ENCODE results near the gene AHSP. TPM values are rescaled to one million over a fixed set of nuclear protein-coding genes. Genes with fewer than 3 reads are reported as not detected.

Gene AHSP
- total and polyA plus RNA-seq, 2 donors (not counting 1 experiment from before 2014, with no cell fraction given), result not detected

- Histone ChIP-seq H3K4me2 (replicated peaks; ENCODE audit: low read depth, low read length, poor library complexity, severe bottlenecking) (peak overlapping the region; percentile 90), H2AFZ (ENCODE audit: insufficient read depth, low read depth, low read length, poor library complexity, severe bottlenecking) (peak overlapping the region; percentile 85), H3K79me2 (ENCODE audit: control insufficient read depth, insufficient read depth, low read length) (peaks cover 18% of the 10 kb centered on the region), H3K27me3 (replicated peaks in 1 of 4; ENCODE audit: control extremely low read depth in 1 of 4, control insufficient read depth in 3 of 4, insufficient read depth in 4 of 4, low read length in 3 of 4) (no peaks in the 10 kb centered on the region), H3K27ac (ENCODE audit: low read length in 2 of 2) (peak overlapping the region; percentile 80 to 88), H4K20me1 (ENCODE audit: control insufficient read depth, insufficient read depth, low read length, poor library complexity, severe bottlenecking) (no peaks in the 10 kb centered on the region), H3K4me1 (ENCODE audit: control insufficient read depth in 2 of 2, insufficient read depth in 2 of 2, low read length in 2 of 2) (peaks cover 32 to 33% of the 10 kb centered on the region in 2 donors), H3K36me3 (replicated peaks in 1 of 2; ENCODE audit: control extremely low read depth in 1 of 2, control insufficient read depth in 1 of 2, extremely low read depth in 1 of 2, insufficient read depth in 2 of 2, low read length in 1 of 2) (peaks cover 0 to 3% of the 10 kb centered on the region in 2 experiments), H3K4me3 (ENCODE audit: control extremely low read depth in 1 of 5, extremely low read depth in 1 of 5, insufficient read depth in 1 of 5, low read depth in 2 of 5, low read length in 4 of 5) (peak overlapping the region; percentile 36 to 95 (median 87)), H3K9ac (ENCODE audit: low read length) (peak overlapping the region; percentile 84), H3K9me3 (ENCODE audit: control extremely low read depth in 1 of 3, control insufficient read depth in 2 of 3, insufficient read depth in 1 of 3, low read length in 2 of 3) (no peaks in the 10 kb centered on the region)
- DNase-seq, result no peak
- Mint-ChIP-seq H3K4me1 (peaks cover 43% of the 10 kb centered on the region), H3K9me3 (ENCODE audit: insufficient read depth) (no peaks in the 10 kb centered on the region), H3K27ac (peak overlapping the region; percentile 95), H3K4me3 (peak overlapping the region; percentile 92), H3K27me3 (no peaks in the 10 kb centered on the region)
- no peak for ATAC-seq (ENCODE audit: low read depth)
- no peak for TF ChIP-seq EZH2 (IDR thresholded peaks at IDR 0.05; ENCODE audit: borderline replicate concordance, insufficient read depth, low read depth, low read length, poor library complexity, severe bottlenecking)
- TF ChIP-seq CTCF (IDR thresholded peaks at IDR 0.05), result no peak
- intact Hi-C loops (cut with micrococcal nuclease), result no loop called here
- WGBS (ENCODE audit: insufficient coverage), result 5% methylated on average over 9 of the region's 12 CpGs
- ChIA-PET CTCF (interaction anchor here (1.0 to 1.4 kb wide), 2 partner anchors 47 to 328 kb away, joined by 3 to 7 read pairs; partner anchors contain the start of gene FUS), POLR2A (interaction anchor here (1.0 kb wide), 2 partner anchors 9 to 48 kb away, joined by 3 to 5 read pairs; partner anchors contain the start of gene ARMC5)
Measured at GRCh38 chr16:31507617-31507928, 20.1 kb upstream of the AHSP start.

DNA sequence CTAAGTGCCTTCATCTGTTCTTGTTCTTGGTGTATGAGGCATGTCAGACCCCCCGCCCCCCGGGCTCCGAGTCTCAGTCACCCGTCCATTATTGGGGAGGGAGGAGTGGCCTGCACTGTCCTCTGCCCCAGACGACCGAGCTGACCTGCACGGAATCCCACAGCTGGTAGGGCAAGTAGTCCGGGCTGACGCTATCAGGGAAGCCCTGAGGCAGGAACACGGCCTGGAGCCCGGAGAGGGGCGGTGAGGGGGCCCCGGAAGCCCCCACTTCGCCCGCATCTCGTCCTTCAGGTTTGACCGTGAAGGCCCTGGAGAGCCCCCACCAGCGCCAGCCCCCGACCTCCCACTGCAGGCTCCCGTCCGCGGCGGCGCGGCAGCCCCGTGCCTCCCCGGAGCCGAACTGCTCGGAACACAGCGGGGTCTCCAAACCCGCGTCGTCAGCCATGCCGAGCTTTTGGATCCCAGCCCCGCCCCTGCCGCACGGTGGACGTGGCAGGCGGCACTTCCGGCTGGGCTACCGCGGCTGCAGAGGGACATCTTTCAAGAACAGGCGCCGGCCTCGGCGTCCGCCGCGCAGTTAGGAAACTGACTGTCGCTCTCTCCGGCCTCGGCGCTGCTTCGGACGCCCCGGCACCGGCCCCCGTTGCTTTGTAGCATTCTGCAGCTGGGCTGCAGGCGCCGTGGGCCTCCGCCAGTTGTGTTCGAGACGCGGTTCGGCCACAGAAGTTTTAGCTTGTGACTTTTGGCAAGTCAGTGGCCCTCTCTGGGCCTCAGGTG, 19.6 kb upstream of the AHSP start, which contains the start of gene RUSF1:
Gene RUSF1 (minus strand): TSS at position 463 of the 777 bp plus-strand sequence. CDS start 18 bp downstream, at position 445.
- under 1% methylated on average over 65 of the region's 65 CpGs for WGBS (ENCODE audit: insufficient coverage)
- no peaks in the 10 kb centered on the region for H3K9me3 ChIP-seq (ENCODE audit: control extremely low read depth in 1 of 3, control insufficient read depth in 2 of 3, insufficient read depth in 1 of 3, low read length in 2 of 3)
- ChIA-PET POLR2A (interaction anchor here (1.0 kb wide), 3 partner anchors 9 to 48 kb away, joined by 3 to 5 read pairs (median 3); partner anchors contain the start of gene ARMC5), CTCF (interaction anchor here (1.0 to 1.4 kb wide), 2 partner anchors 48 to 328 kb away, joined by 3 to 7 read pairs; partner anchors contain the start of gene FUS)
- DNase-seq (peak; percentile 87), ATAC-seq (ENCODE audit: low read depth) (peak; percentile 94)
- peak within 1 kb of the TSS; percentile 95 for H3K27ac Mint-ChIP-seq
- intact Hi-C loops (cut with micrococcal nuclease), result loop anchor here (1.0 kb wide), 4 partner anchors 21 to 205 kb away; partner anchors contain the start of gene ARMC5
- peak within 1 kb of the TSS; percentile 80 to 88 for H3K27ac ChIP-seq (ENCODE audit: low read length in 2 of 2)
- no peaks in the 10 kb centered on the region for H3K9me3 Mint-ChIP-seq (ENCODE audit: insufficient read depth)
- H3K4me1 ChIP-seq (ENCODE audit: control insufficient read depth in 2 of 2, insufficient read depth in 2 of 2, low read length in 2 of 2), result peaks cover 32 to 33% of the 10 kb centered on the region in 2 donors
- TF ChIP-seq CTCF (IDR thresholded peaks at IDR 0.05) (no peak), EZH2 (IDR thresholded peaks at IDR 0.05; ENCODE audit: borderline replicate concordance, insufficient read depth, low read depth, low read length, poor library complexity, severe bottlenecking) (no peak)
- peak within 1 kb of the TSS; percentile 90 for H3K4me2 ChIP-seq (replicated peaks; ENCODE audit: low read depth, low read length, poor library complexity, severe bottlenecking)
- no peaks in the 10 kb centered on the region for H3K27me3 ChIP-seq (replicated peaks in 1 of 4; ENCODE audit: control extremely low read depth in 1 of 4, control insufficient read depth in 3 of 4, insufficient read depth in 4 of 4, low read length in 3 of 4)
- H3K27me3 Mint-ChIP-seq, result no peaks in the 10 kb centered on the region
- peak within 1 kb of the TSS; percentile 92 for H3K4me3 Mint-ChIP-seq
- peak within 1 kb of the TSS; percentile 36 to 95 (median 87) for H3K4me3 ChIP-seq (ENCODE audit: control extremely low read depth in 1 of 5, extremely low read depth in 1 of 5, insufficient read depth in 1 of 5, low read depth in 2 of 5, low read length in 4 of 5)
- H4K20me1 ChIP-seq (ENCODE audit: control insufficient read depth, insufficient read depth, low read length, poor library complexity, severe bottlenecking), result no peaks in the 10 kb centered on the region
- peak within 1 kb of the TSS; percentile 85 for H2AFZ ChIP-seq (ENCODE audit: insufficient read depth, low read depth, low read length, poor library complexity, severe bottlenecking)
- H3K4me1 Mint-ChIP-seq, result peaks cover 43% of the 10 kb centered on the region
- H3K36me3 ChIP-seq (replicated peaks in 1 of 2; ENCODE audit: control extremely low read depth in 1 of 2, control insufficient read depth in 1 of 2, extremely low read depth in 1 of 2, insufficient read depth in 2 of 2, low read length in 1 of 2), result peaks cover 0 to 3% of the 10 kb centered on the region in 2 experiments
- H3K79me2 ChIP-seq (ENCODE audit: control insufficient read depth, insufficient read depth, low read length), result peaks cover 18% of the 10 kb centered on the region
- H3K9ac ChIP-seq (ENCODE audit: low read length), result peak within 1 kb of the TSS; percentile 84

Measured in B cell (primary cell).